K562 treated with DMSO at 1 percent for 48 hours (cell line): ENCODE results near the gene ZC3H12C. TPM values are rescaled to one million over a fixed set of nuclear protein-coding genes. Genes with fewer than 3 reads are reported as not detected.

Experiments
- total RNA-seq: library from RNA; unstranded; fragments of 300-600 nt; gene quantifications from 2 replicates; pipeline ENCODE4 v1.2.3, GENCODE V29; 2022; ENCODE audit warnings: low replicate concordance; ENCODE audit errors: extremely low read depth

ZC3H12C gene
- total RNA-seq, result not detected in 2 replicates

DNA sequence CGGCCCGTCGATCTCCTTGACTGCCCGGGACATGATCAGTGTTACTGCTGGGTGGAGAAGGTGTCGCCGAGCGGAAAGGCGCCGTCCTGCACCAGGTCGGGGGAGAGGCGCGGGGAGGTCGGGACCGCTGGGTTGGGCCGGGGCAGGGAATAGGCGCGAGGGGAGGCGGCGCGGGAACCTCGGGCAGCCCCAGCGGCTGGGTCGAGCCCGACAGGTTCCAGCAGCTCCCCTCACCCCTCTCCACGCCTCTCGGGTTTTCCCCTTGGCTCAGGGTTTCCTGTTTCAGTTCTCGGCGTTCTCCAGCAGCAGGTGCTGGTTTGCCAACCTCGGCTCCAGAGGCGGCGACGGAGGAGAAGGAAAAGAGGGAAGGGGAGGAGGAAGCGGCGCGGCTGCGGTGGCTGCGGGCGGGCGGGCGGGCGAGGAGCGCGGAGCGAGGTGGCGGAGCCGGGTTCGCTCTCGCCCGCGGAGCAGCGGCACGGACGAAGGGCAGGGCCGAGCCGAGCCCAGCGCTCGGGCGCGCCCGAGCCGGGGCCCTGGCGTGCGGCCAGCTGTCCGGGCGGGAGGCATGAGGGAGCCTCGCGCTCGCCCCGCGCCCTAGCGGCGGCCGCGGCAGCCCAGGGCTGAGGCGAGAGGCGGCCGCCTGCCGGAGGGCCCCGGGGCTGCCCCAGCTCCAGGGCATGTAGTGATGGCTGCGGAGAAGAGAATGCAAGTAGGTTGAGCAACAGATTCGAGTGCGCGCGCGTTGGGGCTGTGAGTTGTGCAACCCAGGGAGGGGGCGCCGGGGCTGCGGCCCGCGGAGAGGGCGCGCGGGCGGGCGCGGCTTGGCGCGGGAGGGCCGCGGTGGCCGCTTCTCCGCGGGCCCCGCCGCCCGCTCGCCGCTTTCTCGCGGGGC, at the start of gene ZC3H12C:
TSS of gene ZC3H12C (plus strand) at position 878 of the 892 bp plus-strand sequence. CDS start 20 bp downstream, outside the sequence.

Other genes with a start within 250 kb of the ZC3H12C start
- gene RDX, start 203.2 kb downstream of the ZC3H12C start, total RNA-seq, result not detected in 2 replicates